DND-41 (cell line): ENCODE results near the gene WDR41.

Experiments used
- EZH2 ChIP-seq: IDR thresholded peaks from 3 replicates; pipeline ENCODE4 v1.6.1; 2012; ENCODE audit warnings: borderline replicate concordance, low read depth, mild to moderate bottlenecking, moderate library complexity, low read length, inconsistent platforms; ENCODE audit not compliant: severe bottlenecking
- TF ChIP-seq, protein P1 (sequence below): IDR thresholded peaks from 2 replicates; pipeline ENCODE4 v1.5.1; 2012; ENCODE audit warnings: borderline replicate concordance, low read length, moderate library complexity, mild to moderate bottlenecking; ENCODE audit not compliant: poor library complexity, severe bottlenecking; ENCODE audit errors: extremely low read depth

GRCh38 chr5:77494935-77495334 is 2.8 kb upstream of the WDR41 start:
- TF ChIP-seq, protein P1, sequence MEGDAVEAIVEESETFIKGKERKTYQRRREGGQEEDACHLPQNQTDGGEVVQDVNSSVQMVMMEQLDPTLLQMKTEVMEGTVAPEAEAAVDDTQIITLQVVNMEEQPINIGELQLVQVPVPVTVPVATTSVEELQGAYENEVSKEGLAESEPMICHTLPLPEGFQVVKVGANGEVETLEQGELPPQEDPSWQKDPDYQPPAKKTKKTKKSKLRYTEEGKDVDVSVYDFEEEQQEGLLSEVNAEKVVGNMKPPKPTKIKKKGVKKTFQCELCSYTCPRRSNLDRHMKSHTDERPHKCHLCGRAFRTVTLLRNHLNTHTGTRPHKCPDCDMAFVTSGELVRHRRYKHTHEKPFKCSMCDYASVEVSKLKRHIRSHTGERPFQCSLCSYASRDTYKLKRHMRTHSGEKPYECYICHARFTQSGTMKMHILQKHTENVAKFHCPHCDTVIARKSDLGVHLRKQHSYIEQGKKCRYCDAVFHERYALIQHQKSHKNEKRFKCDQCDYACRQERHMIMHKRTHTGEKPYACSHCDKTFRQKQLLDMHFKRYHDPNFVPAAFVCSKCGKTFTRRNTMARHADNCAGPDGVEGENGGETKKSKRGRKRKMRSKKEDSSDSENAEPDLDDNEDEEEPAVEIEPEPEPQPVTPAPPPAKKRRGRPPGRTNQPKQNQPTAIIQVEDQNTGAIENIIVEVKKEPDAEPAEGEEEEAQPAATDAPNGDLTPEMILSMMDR: no peak
- no peak for TF ChIP-seq EZH2
